Muscle layer of duodenum (tissue), 2 donors: ENCODE results near the gene NLRC5.

Source experiments
- H3K27ac ChIP-seq: one replicate; pipeline ENCODE4 v1.7.0; 2013; ENCODE audit warnings: mild to moderate bottlenecking, low read length
- H3K27me3 ChIP-seq: one replicate; pipeline ENCODE4 v1.7.0; 2013; ENCODE audit warnings: low read depth, mild to moderate bottlenecking, control low read depth, low read length
- H3K36me3 ChIP-seq, 2 donors: one replicate each; pipeline ENCODE4 v1.7.0; 2013; ENCODE audit warnings: low read length in 2 of 2, control low read depth in 1 of 2, mild to moderate bottlenecking in 1 of 2; ENCODE audit not compliant: insufficient read depth in 2 of 2, control insufficient read depth in 1 of 2
- H3K4me1 ChIP-seq, 2 donors: one replicate each; pipeline ENCODE4 v1.7.0; 2013; ENCODE audit warnings: low read length in 2 of 2, mild to moderate bottlenecking in 2 of 2, control low read depth in 1 of 2, moderate library complexity in 1 of 2; ENCODE audit not compliant: insufficient read depth in 2 of 2, control insufficient read depth in 1 of 2
- H3K4me3 ChIP-seq, 2 donors: one replicate each; pipeline ENCODE4 v1.7.0; 2013; ENCODE audit warnings: low read length in 2 of 2, low read depth in 1 of 2, mild to moderate bottlenecking in 1 of 2
- H3K9me3 ChIP-seq, 2 donors: one replicate each; pipeline ENCODE4 v1.7.0; 2013; ENCODE audit warnings: low read length in 2 of 2, control low read depth in 1 of 2, mild to moderate bottlenecking in 1 of 2; ENCODE audit not compliant: control insufficient read depth in 1 of 2
- donor health status: healthy.

Gene NLRC5

DNA sequence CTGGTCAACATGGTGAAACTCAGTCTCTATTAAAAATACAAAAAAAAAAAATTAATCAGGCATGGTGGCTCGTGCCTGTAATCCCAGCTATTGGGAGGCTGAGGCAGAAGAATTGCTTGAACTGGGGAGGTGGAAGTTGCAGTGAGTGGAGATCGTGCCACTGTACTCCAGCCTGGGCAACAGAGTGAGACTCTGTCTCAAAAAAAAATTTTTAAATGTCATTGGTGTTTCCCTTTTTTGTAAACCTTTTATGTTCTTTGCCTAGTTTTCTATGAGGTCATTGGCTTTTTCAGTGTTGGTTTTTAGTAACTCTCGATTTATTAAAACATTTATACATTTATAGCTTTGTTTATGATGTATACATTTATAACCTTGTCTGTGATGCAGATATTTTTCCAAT is 18.2 kb downstream of the NLRC5 start:
- H3K4me1 ChIP-seq: no peaks in the 10 kb centered on the region
- H3K27ac ChIP-seq: no peak overlapping the region
- H3K27me3 ChIP-seq: no peaks in the 10 kb centered on the region
- H3K9me3 ChIP-seq: no peaks in the 10 kb centered on the region
- H3K4me3 ChIP-seq: no peak overlapping the region
- H3K36me3 ChIP-seq: peaks cover 0 to 7% of the 10 kb centered on the region in 2 donors

DNA sequence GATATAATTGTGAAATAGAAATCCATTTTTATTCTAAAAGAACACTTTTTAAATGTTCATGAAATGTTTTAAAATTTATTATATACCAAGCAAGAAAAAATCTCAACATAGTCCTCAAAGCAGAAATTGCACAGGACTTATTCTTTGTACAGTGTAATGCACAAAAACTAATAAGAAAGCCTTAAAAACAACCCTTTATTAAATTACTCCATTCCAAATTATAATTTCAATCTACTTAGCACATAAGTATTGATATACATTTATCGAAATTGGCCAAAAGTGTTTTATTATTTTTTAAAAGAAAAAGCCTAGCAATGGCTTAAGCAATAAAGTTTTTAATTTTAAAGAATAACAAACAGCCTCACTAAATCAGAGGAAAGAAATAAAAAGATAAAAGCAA is 19.1 kb downstream of the NLRC5 start:
- Histone ChIP-seq H3K9me3 (no peaks in the 10 kb centered on the region), H3K27me3 (no peaks in the 10 kb centered on the region), H3K4me1 (no peaks in the 10 kb centered on the region), H3K36me3 (peaks cover 0 to 7% of the 10 kb centered on the region in 2 donors), H3K27ac (no peak overlapping the region), H3K4me3 (no peak overlapping the region)

DNA sequence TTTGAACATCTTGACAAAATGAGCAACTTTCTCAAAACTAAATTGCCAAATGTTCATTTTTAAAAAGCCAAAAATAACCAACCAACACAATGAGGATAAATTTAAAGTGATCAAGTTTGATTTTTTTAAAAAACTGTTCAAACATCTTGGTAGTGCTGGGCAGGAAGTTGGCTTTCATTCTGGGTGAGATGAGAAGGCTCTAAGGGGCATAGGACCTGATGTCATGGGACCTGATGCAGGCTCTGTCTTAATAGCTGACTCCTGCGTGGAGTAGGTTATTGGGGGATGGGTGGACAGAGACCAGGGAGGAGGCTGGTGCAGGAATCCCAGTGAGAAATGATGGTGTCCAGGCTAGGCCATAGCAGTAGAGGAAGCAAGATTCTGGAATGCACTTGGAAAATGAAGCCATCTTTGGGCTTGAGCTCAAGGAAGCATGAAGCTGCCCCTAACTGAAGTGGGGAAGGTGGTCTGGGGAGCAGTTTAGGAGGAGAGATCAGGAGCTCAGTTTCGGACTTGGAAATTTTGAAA is 20.4 kb downstream of the NLRC5 start:
- H3K27me3 ChIP-seq: no peaks in the 10 kb centered on the region
- H3K4me3 ChIP-seq: no peak overlapping the region
- no peaks in the 10 kb centered on the region for H3K9me3 ChIP-seq
- no peaks in the 10 kb centered on the region for H3K4me1 ChIP-seq
- peaks cover 0 to 2% of the 10 kb centered on the region in 2 donors for H3K36me3 ChIP-seq
- no peak overlapping the region for H3K27ac ChIP-seq

DNA sequence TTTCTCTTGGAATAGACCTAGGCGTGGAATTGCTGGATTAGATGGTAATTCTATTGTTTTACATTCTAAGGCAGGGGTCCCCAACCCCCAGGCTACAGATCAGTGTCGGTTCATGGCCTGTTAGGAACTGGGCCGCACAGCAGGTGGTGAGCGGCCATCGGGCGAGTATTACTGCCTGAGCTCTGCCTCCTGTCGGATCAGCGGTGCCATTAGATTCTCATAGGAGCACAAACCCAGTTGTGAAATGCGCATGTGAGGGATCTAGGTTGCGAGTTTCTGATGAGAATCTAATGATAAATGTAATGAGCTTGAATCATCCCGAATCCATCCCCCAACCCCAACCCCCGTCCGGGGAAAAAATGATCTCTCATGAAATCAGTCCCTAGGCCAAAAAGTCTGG is 23.0 kb downstream of the NLRC5 start:
- Histone ChIP-seq H3K4me3 (no peak overlapping the region), H3K9me3 (no peaks in the 10 kb centered on the region), H3K4me1 (no peaks in the 10 kb centered on the region), H3K27me3 (no peaks in the 10 kb centered on the region), H3K36me3 (peaks cover 2 to 5% of the 10 kb centered on the region in 2 donors), H3K27ac (no peak overlapping the region)

DNA sequence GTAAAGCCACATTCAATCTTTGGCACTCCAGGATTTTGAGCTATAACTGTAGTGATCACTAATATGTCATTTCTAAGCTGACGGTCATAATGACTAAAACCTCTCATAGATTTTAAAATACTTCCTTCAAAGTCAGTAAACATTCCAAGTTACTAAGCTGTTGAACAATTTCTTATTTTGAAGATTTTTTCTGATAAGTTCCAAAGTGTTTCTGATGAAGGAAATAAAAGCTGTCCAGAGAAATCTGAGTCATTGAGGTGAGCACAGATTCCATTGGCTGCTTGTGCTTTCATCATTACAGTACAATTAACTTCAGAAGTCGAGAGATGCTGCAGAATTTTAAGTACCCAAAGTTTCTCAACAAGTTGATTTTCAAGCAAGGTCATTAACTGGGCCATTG is 23.9 kb downstream of the NLRC5 start:
- Histone ChIP-seq H3K27me3 (no peaks in the 10 kb centered on the region), H3K9me3 (no peaks in the 10 kb centered on the region), H3K36me3 (peaks cover 10 to 13% of the 10 kb centered on the region in 2 donors), H3K4me3 (no peak overlapping the region), H3K27ac (no peak overlapping the region), H3K4me1 (no peaks in the 10 kb centered on the region)

DNA sequence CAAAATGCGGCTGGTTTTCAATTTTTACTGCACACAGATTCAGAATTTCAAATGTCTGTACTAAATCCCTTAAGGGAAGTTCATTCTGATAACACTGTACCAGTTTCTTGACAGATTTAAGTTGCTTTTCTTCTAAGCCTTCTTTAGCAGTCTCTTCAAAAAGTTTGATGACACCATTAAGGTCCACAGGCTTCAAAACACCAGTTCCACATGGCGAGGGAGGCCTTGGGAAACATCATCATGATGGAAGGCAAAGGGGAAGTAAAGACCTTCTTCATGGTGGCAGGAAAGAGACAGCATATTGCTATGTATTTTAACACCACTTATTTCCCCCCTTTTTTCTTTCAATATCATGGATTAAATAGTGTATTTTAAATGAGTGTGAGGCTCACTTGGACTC is 24.5 kb downstream of the NLRC5 start:
- Histone ChIP-seq H3K4me3 (no peak overlapping the region), H3K27me3 (no peaks in the 10 kb centered on the region), H3K36me3 (peaks cover 14 to 17% of the 10 kb centered on the region in 2 donors), H3K9me3 (no peaks in the 10 kb centered on the region), H3K4me1 (no peaks in the 10 kb centered on the region), H3K27ac (peak overlapping the region; percentile 10)

DNA sequence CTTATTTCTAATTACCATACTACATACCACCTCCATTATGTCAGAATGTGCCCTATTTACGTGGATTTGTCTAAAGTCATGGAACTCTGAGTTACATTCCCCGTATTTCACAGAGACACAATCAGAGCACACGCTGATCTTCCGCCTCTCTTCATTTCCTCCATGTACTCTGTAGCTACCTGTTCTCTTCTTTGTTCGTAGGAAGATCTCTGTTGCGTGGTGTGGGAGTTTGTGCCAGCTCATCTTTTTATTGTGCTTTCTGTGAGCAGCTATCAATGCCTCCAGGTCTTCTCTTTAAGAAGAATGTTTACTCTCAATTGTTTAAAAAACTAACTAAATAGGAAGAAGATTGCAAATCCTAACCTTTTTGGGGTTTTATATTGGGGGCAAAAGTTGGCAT is 26.9 kb downstream of the NLRC5 start:
- no peak overlapping the region for H3K27ac ChIP-seq
- H3K9me3 ChIP-seq: no peaks in the 10 kb centered on the region
- H3K4me1 ChIP-seq: no peaks in the 10 kb centered on the region
- peaks cover 30 to 34% of the 10 kb centered on the region in 2 donors for H3K36me3 ChIP-seq
- no peaks in the 10 kb centered on the region for H3K27me3 ChIP-seq
- no peak overlapping the region for H3K4me3 ChIP-seq

DNA sequence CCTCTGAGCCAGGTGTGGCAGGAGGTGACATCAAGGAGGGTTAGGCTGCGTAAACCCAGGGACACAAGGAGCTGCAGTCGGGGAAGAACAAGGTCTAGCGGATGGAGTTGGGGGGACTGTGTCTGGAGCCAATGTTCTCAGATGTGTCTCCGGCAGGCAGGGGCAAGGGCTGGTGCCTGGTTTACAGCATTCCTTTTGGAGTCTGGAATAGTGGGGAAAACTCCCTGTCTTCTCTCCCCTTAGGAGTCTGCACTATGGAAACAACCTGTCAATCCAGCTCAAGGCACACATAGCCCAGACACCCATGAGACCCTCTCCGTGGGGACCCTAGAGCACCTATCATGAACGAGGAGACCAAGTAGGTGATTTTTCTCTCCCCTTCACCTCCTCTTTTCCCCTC is 27.5 kb downstream of the NLRC5 start:
- Histone ChIP-seq H3K27ac (no peak overlapping the region), H3K9me3 (no peaks in the 10 kb centered on the region), H3K4me3 (no peak overlapping the region), H3K4me1 (no peaks in the 10 kb centered on the region), H3K36me3 (peaks cover 36 to 39% of the 10 kb centered on the region in 2 donors), H3K27me3 (no peaks in the 10 kb centered on the region)

DNA sequence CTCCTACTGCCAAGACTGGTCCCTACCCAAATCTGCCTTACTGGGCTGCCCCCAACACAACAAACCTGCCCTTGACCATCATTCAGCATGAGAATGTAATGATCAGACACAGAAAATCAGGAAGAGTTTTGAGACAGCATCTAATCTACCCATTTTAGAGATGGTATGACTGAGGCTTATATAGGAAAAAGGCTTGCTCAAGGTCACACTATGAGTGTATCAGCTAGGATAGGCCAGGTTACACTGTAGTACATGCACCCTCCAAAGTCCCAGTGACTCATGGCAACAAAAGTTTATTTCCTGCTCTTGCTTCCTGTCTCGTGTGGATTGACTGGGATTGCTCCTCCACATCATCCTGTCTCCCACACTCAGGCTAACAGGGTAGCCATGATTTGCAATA is 27.9 kb downstream of the NLRC5 start:
- Histone ChIP-seq H3K27me3 (no peaks in the 10 kb centered on the region), H3K4me1 (no peaks in the 10 kb centered on the region), H3K9me3 (no peaks in the 10 kb centered on the region), H3K4me3 (no peak overlapping the region), H3K27ac (no peak overlapping the region), H3K36me3 (peaks cover 39 to 43% of the 10 kb centered on the region in 2 donors)

DNA sequence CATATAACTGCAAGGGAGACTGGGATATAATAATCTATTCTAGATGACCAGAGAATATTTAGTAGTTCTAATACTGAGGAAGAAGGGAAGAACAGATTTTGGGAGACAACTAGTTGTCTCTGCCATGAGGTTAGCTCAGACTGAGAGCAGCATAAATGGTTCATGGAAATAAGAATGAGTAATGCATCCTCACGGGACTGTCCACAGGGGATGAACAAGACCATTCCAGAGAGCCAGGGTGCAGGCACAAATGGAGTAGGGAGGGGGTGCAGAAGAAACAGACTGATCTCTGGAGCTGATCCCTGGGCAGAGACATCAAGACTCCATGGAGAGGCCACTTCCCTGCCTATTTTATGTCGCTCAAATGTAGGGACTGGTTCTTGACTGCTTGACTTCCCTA is 30.4 kb downstream of the NLRC5 start:
- H3K4me1 ChIP-seq: no peaks in the 10 kb centered on the region
- no peaks in the 10 kb centered on the region for H3K27me3 ChIP-seq
- no peaks in the 10 kb centered on the region for H3K9me3 ChIP-seq
- no peak overlapping the region for H3K27ac ChIP-seq
- peaks cover 39 to 56% of the 10 kb centered on the region in 2 donors for H3K36me3 ChIP-seq
- no peak overlapping the region for H3K4me3 ChIP-seq

DNA sequence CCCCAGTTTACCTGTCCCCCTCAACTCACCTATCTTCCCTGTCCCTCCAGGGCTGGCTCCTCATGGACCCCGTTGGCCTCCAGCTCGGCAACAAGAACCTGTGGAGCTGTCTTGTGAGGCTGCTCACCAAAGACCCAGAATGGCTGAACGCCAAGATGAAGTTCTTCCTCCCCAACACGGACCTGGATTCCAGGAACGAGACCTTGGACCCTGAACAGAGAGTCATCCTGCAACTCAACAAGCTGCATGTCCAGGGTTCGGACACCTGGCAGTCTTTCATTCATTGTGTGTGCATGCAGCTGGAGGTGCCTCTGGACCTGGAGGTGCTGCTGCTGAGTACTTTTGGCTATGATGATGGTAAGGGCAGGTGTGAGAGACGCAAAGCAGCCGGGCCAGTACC is 31.3 kb downstream of the NLRC5 start:
- Histone ChIP-seq H3K36me3 (peaks cover 39 to 56% of the 10 kb centered on the region in 2 donors), H3K27ac (no peak overlapping the region), H3K27me3 (no peaks in the 10 kb centered on the region), H3K4me1 (no peaks in the 10 kb centered on the region), H3K9me3 (no peaks in the 10 kb centered on the region), H3K4me3 (no peak overlapping the region)

DNA sequence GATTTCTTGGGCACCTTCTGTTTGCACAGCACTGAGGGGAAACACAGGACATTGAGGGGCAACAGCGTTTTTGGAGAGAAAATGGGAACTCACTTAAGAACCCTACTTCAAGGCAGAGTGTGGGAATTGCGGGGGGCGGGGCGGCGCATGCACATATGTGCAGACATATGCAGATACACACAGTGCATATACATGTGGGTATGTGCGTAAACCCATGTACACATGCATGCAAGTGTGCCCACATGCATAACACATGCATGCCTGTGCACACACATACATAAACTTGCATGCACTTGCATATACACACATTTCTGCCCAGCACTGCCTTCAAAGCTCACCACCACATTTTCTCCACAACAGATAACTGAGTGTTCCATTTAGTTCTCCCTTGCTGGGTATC is 32.4 kb downstream of the NLRC5 start:
- Histone ChIP-seq H3K4me3 (no peak overlapping the region), H3K9me3 (no peaks in the 10 kb centered on the region), H3K27me3 (no peaks in the 10 kb centered on the region), H3K36me3 (peaks cover 39 to 56% of the 10 kb centered on the region in 2 donors), H3K27ac (no peak overlapping the region), H3K4me1 (no peaks in the 10 kb centered on the region)
